Dermis microvascular lymphatic vessel endothelial cell (primary cell): ENCODE results near the gene TBC1D9. TPM values are rescaled to one million over a fixed set of nuclear protein-coding genes. Genes with fewer than 3 reads are reported as not detected.

ENCODE experiments used
- DNase-seq, 2 donors: peaks; one replicate each; pipeline versions ENCODE4 v3.0.0 to v3.0.0-alpha.2; 2010; ENCODE audit warnings: low read depth in 2 of 2
- total RNA-seq: library from RNA; depleted of rRNA; stranded (reverse); fragments of >200 nt; gene quantifications from 2 replicates; pipeline ENCODE4 v1.2.1, GENCODE V29; 2014

TBC1D9 gene
- total RNA-seq, 1 donor from 2014 or later, result 47.2 TPM

DNA sequence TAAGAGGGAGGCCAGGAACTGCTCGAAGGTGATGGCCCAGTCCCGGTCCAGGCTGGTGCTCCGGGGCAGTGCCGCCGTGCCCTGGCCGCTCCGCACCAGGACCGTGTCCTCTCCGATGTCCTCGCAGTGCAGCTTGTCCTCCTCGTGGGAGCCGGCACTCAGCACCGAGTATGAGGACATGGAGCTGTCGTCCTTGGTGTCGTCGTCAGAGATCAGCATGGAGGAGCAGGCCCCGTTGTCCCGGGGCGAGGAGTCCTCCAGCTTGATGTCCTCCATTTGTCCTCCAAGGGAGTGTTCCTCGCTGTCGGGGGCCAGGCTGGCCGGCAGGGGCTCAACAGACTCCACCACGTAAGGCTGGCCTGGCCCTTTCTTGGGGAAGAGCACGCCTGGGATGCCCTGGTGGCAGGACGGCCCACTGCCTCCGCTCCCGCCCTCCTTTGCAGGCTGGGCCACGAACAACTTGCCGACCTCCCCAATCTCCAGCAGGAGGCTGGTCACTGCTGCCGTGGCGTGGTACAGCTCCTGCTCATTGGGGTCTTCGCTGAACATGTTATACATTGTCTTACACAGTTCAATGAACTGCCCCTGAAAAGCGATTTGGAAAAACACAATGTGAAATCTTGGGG is 133.7 kb downstream of the TBC1D9 start:
- no peak for DNase-seq

DNA sequence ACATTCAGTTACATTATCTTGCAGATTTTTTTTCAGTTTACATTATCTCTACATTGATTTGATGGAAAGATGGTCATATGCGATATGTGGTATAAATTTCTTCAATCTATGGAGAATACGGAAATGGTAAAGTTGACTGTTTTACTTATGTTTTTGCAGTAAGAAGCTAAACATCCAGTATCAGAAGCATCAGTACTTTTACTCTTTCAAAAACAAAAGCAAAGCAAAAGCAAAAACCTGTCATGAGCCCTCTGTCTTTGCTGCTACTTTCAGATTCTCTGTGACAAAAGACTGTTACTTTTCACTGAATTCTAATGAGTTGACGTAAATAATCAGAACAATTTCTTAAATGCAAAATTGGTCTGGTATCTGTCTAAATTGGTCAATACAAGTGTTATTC is 135.0 kb downstream of the TBC1D9 start:
- DNase-seq, result no peak

DNA sequence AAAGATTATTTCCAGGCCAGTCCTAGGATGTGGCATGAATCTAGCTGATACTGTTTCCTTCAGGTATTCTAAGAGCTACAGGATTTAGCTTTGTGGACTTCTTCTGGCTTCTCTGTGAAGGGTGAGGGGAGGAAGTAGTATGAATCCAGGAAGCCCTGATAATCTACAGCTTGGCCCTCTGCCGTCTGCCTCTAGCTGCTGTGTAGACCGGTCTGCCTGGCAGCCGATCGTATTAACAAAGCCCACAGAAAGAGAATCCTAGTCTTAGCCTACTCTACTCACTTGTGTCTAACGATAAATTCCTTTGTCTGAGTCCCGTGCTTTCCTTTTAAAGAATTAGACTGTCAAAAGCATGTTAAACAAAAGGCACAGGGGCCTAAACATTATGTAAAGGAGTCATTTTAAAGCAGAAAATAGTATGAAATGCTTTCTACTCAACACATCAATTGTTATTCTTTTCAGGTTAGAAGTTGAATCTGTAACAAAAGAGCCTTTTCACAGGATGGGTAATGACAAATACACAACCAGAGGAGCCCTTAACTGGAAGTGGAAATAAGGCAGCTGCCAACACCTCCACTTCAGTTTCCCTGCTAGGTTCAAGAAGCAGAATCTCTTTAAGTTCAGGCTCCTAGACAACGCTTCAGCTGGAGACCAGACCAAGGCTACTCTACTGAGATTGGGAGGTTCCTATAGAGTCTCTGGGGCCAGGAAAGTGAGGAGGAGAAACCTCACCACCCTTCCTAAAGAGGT is 138.5 kb downstream of the TBC1D9 start:
- no peak for DNase-seq

DNA sequence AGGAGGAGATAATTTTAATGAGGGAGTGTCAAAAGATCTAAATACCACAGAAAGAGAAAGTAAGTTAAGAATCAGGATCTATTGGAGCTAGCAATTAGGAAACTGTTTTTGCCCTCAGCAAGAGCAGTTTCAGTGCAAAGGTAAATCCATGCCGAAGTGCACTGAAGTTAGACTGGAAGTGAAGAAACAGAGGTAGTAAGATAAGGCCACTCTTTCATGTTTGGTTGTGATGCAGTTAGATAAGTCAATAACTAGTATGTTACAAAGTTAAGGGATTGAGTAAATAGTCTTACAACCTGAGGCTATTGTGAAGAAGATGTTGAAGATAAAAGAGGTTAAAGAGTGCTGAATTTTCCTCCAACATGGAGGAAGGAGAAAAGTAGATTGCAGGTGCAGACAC is 140.7 kb downstream of the TBC1D9 start:
- no peak for DNase-seq

DNA sequence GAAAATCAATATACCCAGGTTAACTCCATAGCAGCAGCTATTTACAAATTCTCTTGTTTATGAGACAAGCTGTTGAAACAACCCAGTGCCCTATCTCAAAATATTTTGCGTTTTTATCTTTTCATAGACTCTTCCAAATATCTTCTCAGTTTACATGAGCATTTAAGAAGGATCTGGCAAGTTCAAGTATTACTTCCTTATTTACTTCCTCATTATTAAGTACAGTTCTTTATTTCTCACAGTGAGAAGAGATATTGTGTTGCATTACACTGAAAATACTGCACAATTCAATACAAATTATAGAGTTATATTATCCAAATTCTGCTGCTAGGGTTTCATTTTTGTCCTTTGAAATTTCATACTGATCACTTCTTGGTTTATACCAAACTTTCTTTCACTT is 143.8 kb downstream of the TBC1D9 start:
- DNase-seq, result no peak

DNA sequence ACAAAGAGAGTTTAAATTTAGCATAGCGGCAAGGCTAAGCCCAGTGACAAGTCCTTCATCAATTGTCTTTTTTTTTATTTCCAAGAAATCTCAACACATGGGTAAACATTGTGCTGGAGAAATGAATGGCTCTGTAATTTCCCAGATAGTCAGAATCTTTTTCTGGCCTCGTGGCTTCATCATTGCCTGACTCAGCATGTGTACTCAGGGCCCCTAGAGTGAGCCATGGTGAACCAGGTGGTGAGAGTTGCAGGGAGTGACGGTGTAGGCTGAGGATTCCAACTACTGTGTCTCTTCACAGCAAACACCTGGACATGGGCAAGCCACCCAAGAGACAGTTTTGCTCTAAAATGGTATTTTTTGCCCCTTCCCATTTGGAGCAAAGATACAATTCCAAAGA is 144.3 kb downstream of the TBC1D9 start:
- no peak for DNase-seq

DNA sequence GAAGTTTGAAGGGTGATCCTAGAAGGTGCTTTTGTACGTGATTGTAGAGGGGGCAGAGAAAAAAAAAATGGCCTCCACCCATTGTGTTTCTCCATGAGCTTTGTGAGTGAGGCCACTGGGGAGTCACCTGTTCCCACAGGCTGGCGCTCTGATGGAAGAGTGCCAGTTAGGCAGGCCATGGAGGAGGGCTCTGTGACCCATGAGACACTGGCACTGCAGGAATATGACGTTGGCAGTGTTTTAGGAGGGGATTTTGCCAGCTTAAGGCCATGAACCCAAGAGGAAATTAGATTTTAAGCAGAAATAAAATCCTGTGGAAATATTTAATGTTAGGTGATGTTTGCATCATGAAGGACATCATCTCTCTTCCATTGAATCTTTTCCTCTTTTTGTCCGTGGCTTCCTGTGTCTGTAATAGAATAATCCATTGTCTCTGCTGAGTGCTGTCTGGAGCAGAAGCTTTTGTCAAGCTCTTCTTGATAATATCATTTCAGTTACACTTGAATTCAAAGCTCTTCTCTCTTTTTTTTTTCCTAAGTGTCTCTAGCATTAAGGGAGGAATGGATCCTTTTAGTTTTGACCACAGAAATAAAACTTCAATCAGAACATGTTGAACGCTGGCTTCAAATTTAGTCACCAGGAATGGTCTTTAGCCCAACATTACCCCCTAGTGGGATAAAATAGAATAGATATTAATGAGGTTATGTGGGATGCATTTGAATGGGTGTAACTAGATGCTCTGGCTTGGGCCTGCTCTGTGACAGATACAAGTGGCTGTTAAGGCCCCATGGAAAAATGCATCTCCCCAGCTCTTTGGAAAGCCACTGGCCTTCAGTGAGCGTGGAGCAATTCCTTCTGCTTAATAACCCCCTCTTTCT is 146.4 kb downstream of the TBC1D9 start:
- DNase-seq, result peak; percentile 74 to 91

DNA sequence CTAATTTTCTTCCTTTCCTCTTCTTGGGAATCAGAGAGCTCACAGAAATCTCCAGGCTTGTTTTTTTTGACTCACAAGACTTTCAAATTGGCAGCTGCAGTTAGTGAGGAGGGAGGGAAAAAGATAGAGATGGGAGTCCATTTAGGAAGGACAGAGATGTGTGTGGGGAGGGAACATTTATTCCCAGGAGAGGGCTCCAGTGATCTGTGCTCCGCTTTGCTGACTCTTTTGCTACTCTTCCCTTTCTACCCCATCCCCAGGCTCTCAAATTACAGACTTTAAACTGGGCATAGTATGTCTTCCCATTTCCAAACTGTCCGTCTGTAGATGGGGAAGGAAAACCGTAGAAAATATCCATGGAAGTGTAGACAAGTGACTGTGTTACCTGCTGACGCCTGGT is 148.3 kb downstream of the TBC1D9 start:
- DNase-seq, result no peak

DNA sequence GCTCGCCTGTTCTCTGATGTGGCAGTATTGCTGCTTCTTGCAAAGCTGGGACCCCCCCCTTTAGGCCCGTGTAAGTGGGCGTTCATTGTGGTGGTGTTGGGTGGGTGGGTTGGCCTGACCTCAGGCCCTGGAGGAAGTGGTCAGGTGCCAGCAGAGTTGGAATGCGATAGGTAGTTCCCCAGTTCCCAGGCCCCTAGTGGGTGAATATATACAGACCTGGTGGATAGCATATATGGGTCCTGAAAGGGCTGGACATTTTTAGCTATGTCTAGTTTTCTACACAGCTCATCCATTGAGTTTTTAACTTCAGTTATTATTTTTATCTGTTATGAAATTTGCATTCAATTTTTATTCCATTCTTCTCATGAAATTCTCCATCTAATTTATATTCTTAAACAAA is 151.6 kb downstream of the TBC1D9 start:
- no peak for DNase-seq

DNA sequence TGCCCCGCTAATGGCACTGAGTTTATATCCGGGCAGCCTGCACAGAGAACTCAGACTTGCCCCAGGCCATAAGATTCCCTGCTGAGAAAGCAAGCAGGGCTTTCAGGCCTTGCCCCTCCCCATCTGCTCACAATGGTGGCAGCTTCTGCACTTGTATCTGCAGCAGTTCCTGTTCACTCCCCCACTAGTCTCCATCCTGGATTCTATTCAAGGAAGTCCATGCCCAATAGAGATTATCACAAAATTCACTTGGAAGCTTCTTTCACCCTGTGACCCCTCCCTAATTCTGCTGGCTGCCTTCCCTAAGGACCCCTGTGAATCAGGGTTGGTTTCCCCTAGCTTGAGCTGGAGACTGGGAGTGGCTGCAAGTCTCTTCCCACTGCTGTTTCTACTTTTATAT is 152.9 kb downstream of the TBC1D9 start:
- no peak for DNase-seq

DNA sequence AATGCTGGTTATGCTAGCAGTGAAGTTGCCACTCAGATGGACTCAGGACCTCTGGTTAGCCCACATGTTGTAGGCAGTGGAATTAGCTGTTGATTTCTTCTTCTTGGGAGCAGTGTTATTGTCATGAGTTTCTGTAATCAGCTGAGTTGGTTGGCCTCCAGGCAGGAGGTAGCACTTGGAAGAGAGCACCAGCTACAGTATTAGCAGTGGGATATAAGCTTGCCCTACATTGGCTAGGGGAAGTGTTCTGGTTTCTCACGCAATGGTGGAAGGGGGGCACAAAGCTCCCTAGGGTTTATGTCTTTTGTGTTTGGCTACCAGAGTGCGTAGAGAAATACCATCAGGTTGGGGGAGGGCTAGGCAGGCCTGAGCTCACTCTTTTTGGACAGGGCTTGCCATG is 153.5 kb downstream of the TBC1D9 start:
- DNase-seq, result no peak

DNA sequence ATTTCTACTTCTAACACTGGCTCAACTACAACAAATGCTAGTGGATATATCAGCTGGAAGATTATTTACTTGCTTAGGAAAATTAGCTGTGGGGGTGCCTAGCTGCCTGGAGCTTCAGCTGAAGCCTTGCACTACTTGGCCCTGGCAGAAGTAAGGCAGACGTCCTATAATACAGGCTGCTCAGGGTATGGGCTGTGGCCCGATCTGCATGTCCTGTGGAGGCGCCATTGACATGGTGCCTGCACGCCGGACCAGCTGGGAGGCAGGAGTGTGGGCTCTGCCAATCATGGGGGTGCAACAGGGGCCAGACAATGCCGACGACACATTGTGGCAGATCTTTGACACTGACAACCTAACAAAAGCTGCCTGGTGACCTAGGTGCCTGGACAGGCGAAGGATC is 155.8 kb downstream of the TBC1D9 start:
- no peak for DNase-seq

DNA sequence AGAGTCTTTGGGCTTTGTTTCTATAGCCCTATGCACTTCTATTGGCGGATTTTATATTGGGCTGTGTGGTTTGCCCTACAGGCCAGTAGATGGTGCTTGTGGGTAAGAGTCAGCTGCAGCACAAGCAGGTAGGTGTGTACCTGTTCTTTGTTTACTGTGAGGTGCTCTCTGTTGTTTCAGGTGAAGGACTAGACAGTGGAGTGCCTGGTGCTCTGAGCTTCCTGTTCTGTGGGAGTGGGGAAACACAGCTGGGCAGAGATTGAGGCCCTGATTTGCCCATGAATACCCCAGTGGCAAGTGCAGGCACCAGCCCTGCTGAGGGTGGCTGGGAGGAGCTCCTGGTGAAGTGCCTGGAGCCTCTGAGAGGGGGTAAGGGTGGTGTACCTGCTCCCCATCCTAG is 161.1 kb downstream of the TBC1D9 start:
- peak; percentile 38 to 47 for DNase-seq

DNA sequence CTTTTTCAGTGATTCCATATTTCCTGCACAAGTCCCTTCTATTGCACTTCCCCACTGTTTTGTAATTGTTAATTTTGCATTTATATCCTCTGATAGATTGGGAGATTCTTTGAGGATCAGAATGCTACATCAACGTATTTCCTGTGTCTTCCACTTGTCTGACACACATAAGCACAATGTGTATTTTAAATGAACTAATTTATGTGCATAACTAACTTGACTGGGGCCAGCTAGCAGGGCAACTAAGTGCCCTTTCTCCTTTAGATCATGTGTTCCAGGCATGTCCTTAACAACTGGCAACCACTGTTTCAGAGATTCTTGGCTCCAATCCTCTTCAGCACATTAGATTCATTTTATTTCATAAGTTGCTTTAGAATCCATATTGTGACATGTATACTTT is 171.7 kb downstream of the TBC1D9 start:
- no peak for DNase-seq

DNA sequence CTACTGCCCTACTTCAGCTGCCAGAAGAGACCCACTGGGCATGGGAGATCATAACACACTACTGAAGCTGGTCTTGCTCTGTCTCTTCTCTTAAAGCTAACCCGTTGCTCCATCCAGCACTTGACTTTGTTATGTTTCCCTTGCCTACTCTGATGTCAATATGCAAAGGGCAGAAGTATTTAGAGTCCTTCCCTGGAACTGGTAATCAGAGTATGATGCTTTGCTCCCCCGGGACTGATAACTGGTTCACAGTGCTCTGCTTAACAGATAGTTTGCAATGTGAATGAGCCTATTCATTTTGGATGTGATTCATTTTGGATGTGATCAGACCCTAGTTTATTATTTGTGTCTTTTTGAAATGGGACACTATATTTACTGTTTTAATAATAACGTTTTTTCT is 175.1 kb downstream of the TBC1D9 start:
- DNase-seq, result no peak

DNA sequence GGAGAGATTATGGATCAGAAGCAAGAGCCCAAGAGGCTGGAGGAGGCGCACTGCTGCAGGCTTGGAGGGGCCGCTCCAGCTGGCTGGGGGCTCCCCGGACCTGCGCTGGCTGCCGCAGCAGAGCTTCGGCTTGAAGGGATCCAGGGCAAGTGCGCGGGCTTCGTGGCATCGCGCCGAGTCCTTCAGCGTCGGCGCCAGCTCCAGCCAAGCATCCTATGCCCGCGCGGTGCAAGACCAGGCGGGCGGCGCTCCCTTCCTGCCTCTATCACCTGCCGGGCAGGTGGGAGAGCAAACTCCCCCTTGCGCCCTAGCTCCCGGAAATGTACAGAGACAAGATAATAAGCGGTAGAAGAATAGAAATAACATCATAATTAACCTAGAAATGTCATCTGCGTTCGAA is 176.9 kb downstream of the TBC1D9 start:
- no peak for DNase-seq

DNA sequence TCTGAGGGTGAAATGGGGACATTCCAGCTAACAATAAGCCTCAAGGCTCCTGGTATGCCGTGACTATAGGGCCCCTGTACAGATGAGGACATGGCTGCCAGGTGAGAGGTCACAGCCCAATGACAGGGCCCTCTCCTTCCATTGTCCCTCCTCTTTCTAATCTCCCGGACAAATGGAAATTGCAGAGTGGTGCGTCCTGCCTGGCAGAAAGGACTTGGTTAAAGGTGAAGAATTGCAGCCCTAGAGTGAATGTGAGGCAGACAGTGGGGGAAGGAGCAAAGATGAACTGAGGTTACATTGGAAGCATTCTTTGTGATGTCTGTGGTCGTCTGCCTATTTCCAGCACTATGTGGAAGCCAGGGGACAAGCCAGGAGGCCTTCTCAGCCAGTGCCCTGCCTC is 180.7 kb downstream of the TBC1D9 start:
- DNase-seq, result no peak

DNA sequence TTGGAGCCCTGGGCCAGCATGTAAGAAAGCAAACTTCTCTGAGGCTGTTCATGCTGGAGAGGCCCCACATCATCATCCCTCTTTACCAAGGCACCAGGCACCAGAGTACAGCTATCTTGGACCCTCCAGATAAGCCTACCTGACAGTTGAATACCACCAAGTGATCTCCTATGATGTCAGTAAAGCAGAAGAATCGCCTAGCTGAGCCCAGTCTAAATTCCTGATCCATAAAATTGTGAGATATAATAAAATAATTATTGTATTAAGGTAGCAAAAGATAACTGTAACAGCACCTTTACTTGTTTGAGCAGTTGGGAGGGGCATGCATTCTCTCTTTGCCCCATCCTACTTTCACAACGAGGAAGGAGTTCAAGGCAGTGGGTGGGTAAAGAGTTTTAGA is 184.6 kb downstream of the TBC1D9 start:
- DNase-seq, result no peak
